Left lung (tissue), 10 donors: Measurements from ENCODE around the gene RIPK3. TPM values are rescaled to one million over a fixed set of nuclear protein-coding genes. Genes with fewer than 3 reads are reported as not detected.
"Not testable (repeated sequence)": the region's sequence is repeated elsewhere in the genome, so short reads cannot be mapped to it uniquely, and the experiment has no call there.

Source experiments
- ATAC-seq: fragments of 200-7000 bp; cut with Tn5 transposase; one replicate; pipeline ENCODE4 v1.9.1; 2020; ENCODE audit warnings: moderate library complexity
- DNase-seq, 4 donors: peaks; one replicate each; pipeline ENCODE4 v3.0.0-alpha.2; 2013 to 2020
- H3K27ac ChIP-seq, 2 donors: fragments of 200-600 bp; sonication (generic) in 1 of 2; one replicate each; pipeline versions ENCODE4 v1.5.0 to v1.8.0; 2020 to 2021
- H3K27me3 ChIP-seq, 2 donors: fragments of 200-600 bp; sonication (generic) in 1 of 2; one replicate each; pipeline versions ENCODE4 v1.5.0 to v1.8.0; 2020 to 2021
- H3K36me3 ChIP-seq, 2 donors: fragments of 200-600 bp; sonication (generic) in 1 of 2; one replicate each; pipeline versions ENCODE4 v1.5.0 to v1.8.0; 2020 to 2021
- H3K4me1 ChIP-seq, 2 donors: fragments of 200-600 bp; one replicate each; pipeline ENCODE4 v1.8.0; 2021
- H3K4me3 ChIP-seq, 2 donors: fragments of 200-600 bp; sonication (generic) in 1 of 2; one replicate each; pipeline versions ENCODE4 v1.5.0 to v1.8.0; 2020 to 2021; ENCODE audit warnings: mild to moderate bottlenecking in 1 of 2
- H3K9me3 ChIP-seq, 2 donors: fragments of 200-600 bp; sonication (generic) in 1 of 2; one replicate each; pipeline versions ENCODE4 v1.5.0 to v1.8.0; 2020 to 2021
- CTCF ChIP-seq, 2 donors: fragments of 200-600 bp; sonication (generic) in 1 of 2; IDR thresholded peaks; one replicate each; pipeline versions ENCODE4 v1.5.0 to v1.8.0; 2021; ENCODE audit warnings: antibody characterized with exemption in 2 of 2
- intact Hi-C, 2 donors: fragments of 100-400 bp; cut with DNase I; formaldehyde crosslinking; loops; one replicate each; pipeline versions ENCODE4 v1.11.2 to v1.14.2; 2022
- polyA plus RNA-seq, 6 donors: library from polyadenylated mRNA; unstranded; fragments of 120-200 nt; gene quantifications; one replicate each; pipeline ENCODE4 v1.2.1, GENCODE V29; 2013; ENCODE audit not compliant: insufficient read length in 6 of 6
- total RNA-seq, 2 donors: library from RNA; stranded (reverse); fragmentation: NEBNext Ultra II Directional; extraction: Animal tissue kit (Norgen Biotek cat#: 25700); gene quantifications; one replicate each; pipeline ENCODE4 v1.2.1, GENCODE V29; 2021
- donor health status: DM: no; HTN: yes; CAD: no.
- donor health status: DM: no; HTN: no; CAD: no.

RIPK3 gene
- total and polyA plus RNA-seq, 8 donors: 2.4 to 26.3 (median 3.3) TPM

DNA sequence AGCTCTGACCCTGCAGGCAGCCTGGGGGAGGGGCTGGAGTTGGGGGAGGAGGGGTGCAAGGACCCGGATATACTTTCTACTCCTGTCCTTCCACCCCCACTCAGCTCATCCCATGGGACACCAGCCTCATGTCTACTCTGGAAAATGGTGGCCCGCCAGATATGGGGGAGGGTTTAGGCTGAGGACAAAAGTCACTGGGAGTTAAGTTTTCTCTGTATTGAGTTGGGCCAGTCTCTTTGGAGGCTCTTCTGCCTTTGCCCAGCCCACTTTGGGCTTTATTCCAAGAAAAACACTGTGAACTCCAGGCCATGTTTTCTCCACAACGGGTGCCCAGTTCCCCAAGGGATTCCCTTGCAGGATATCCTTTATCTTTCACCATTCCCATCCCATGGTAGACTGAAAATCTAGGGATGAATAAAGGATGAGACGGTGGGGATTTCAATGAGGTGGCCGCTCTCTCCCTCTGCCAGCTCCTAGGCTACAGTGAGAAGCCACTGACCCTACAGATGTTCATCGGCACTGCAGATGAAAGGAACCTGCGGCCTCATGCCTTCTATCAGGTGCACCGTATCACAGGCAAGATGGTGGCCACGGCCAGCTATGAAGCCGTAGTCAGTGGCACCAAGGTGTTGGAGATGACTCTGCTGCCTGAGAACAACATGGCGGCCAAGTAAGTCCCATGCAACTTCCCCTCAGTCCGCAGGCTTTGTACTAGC is 33.1 kb upstream of the RIPK3 start:
- Histone ChIP-seq H3K4me1 (no peaks in the 10 kb centered on the region), H3K4me3 (no peak overlapping the region), H3K27me3 (peaks cover 0 to 27% of the 10 kb centered on the region in 2 donors), H3K27ac (no peak overlapping the region), H3K36me3 (no peaks in the 10 kb centered on the region), H3K9me3 (no peaks in the 10 kb centered on the region)
- peak in 1 of 4 donors; percentile 45 for DNase-seq
- no peak for TF ChIP-seq CTCF (IDR thresholded peaks at IDR 0.05)
- intact Hi-C loops: no loop called here
- no peak for ATAC-seq

DNA sequence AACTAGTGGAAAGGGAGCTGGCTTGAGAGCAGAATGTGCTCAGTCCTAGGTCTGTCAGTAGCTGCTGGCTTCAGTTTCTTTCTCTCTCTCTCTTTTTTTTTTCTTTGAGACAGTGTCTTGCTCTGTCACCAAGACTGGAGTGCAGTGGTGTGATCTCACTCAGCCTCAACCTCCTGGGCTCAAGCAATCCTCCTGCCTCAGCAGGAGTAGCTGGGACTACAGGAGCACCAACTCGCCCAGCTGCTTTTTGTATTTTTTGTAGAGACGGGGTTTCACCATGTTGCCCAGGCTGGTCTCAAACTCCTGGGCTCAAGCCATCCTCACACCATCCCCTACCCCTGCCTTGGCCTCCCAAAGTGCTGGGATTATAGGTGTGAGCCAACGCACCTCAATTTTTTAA is 31.8 kb upstream of the RIPK3 start:
- H3K27ac ChIP-seq, H3K4me3 ChIP-seq, ATAC-seq, H3K9me3 ChIP-seq, H3K36me3 ChIP-seq, intact Hi-C loops, DNase-seq: not testable (repeated sequence)
- Histone ChIP-seq H3K4me1 (peaks cover 0 to 11% of the 10 kb centered on the region in 2 donors), H3K27me3 (peaks cover 0 to 39% of the 10 kb centered on the region in 2 donors)

DNA sequence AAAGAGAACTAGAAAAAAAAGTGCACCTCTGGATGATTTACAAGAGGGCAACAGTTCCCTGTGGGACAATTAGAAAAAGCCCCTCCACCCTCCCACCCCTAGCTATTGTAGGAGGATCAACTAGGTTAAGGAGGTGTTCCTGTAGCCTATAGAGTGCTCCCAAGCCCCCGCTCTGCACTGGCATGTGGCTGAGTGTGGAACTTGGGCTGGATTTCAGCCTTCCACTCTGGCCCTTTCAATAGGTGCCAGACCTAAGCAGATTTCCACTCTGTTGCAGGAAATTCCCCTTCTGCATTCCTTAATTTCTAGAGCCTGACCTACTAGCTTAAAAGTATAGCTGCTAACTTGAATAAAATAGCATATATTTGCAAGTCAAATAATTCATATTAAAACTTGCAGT is 31.0 kb upstream of the RIPK3 start:
- Histone ChIP-seq H3K9me3 (no peaks in the 10 kb centered on the region), H3K36me3 (no peaks in the 10 kb centered on the region), H3K27ac (no peak overlapping the region), H3K4me1 (peaks cover 5 to 20% of the 10 kb centered on the region in 2 donors), H3K4me3 (no peak overlapping the region), H3K27me3 (peaks cover 0 to 48% of the 10 kb centered on the region in 2 donors)
- no peak for TF ChIP-seq CTCF (IDR thresholded peaks at IDR 0.05)
- no peak for DNase-seq
- ATAC-seq: no peak
- intact Hi-C loops: no loop called here

DNA sequence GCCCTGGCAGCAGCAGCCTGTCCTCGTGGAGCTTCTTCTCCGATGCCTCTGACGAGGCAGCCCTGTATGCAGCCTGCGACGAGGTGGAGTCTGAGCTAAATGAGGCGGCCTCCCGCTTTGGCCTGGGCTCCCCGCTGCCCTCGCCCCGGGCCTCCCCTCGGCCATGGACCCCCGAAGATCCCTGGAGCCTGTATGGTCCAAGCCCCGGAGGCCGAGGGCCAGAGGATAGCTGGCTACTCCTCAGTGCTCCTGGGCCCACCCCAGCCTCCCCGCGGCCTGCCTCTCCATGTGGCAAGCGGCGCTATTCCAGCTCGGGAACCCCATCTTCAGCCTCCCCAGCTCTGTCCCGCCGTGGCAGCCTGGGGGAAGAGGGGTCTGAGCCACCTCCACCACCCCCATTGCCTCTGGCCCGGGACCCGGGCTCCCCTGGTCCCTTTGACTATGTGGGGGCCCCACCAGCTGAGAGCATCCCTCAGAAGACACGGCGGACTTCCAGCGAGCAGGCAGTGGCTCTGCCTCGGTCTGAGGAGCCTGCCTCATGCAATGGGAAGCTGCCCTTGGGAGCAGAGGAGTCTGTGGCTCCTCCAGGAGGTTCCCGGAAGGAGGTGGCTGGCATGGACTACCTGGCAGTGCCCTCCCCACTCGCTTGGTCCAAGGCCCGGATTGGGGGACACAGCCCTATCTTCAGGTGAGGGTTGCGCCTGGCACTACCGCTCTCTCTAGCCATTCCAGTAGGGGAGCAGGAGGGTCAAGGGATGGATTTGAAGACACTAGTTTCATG is 30.3 kb upstream of the RIPK3 start:
- no peak for TF ChIP-seq CTCF (IDR thresholded peaks at IDR 0.05)
- Histone ChIP-seq H3K27ac (no peak overlapping the region), H3K4me1 (peaks cover 5 to 26% of the 10 kb centered on the region in 2 donors)

GRCh38 chr14:24369463-24369862 is 29.7 kb upstream of the RIPK3 start:
- Histone ChIP-seq H3K27me3 (peaks cover 0 to 58% of the 10 kb centered on the region in 2 donors), H3K4me1 (peaks cover 5 to 29% of the 10 kb centered on the region in 2 donors), H3K27ac (no peak overlapping the region), H3K9me3 (no peaks in the 10 kb centered on the region), H3K36me3 (no peaks in the 10 kb centered on the region), H3K4me3 (no peak overlapping the region)
- intact Hi-C loops: loop anchor here in 1 of 2 donors (5.0 kb wide), 1 partner anchor 63 kb away; no protein-coding TSS in a partner anchor
- no peak for TF ChIP-seq CTCF (IDR thresholded peaks at IDR 0.05)
- ATAC-seq: no peak
- DNase-seq: no peak

More for the DNA sequence above, 30.3 kb upstream of the RIPK3 start:
- ATAC-seq (no peak), DNase-seq (peak in 1 of 4 donors; percentile 79)
- Histone ChIP-seq H3K36me3 (no peaks in the 10 kb centered on the region), H3K4me3 (no peak overlapping the region), H3K9me3 (no peaks in the 10 kb centered on the region), H3K27me3 (peaks cover 0 to 54% of the 10 kb centered on the region in 2 donors)
- intact Hi-C loops: loop anchor here in 1 of 2 donors (5.0 kb wide), 1 partner anchor 62 kb away; no protein-coding TSS in a partner anchor
